Smooth muscle cell (in vitro differentiated cells): ENCODE results near the gene ARID3A. TPM values are rescaled to one million over a fixed set of nuclear protein-coding genes. Genes with fewer than 3 reads are reported as not detected.

Experiments
- DNase-seq: peaks from one replicate; lab custom pipeline; 2025; ENCODE audit not compliant: unreplicated experiment; lab: John Stamatoyannopoulos, UW
- H2AFZ ChIP-seq: fragments of 200-600 bp; sonication (generic); 2 replicates; pipeline ENCODE4 v1.6.0; 2016; ENCODE audit warnings: antibody characterized with exemption, low read depth, mild to moderate bottlenecking
- H3F3A ChIP-seq: fragments of 200-600 bp; sonication (generic); 2 replicates; pipeline ENCODE4 v1.6.0; 2017; ENCODE audit warnings: antibody characterized with exemption, low read depth
- H3K27ac ChIP-seq: fragments of 200-600 bp; sonication (generic); 2 replicates; pipeline ENCODE4 v1.5.1; 2016; ENCODE audit warnings: low read depth, mild to moderate bottlenecking
- H3K27me3 ChIP-seq: fragments of 200-600 bp; sonication (generic); 2 replicates; pipeline ENCODE4 v1.6.1; 2016; ENCODE audit warnings: low read depth, mild to moderate bottlenecking
- H3K36me3 ChIP-seq: fragments of 200-600 bp; sonication (generic); 2 replicates; pipeline ENCODE4 v1.5.1; 2016; ENCODE audit warnings: low read depth
- H3K4me1 ChIP-seq: fragments of 200-600 bp; sonication (generic); 2 replicates; pipeline ENCODE4 v1.5.1; 2016; ENCODE audit warnings: low read depth
- H3K4me2 ChIP-seq: fragments of 200-600 bp; sonication (generic); 2 replicates; pipeline ENCODE4 v1.6.0; 2016; ENCODE audit warnings: mild to moderate bottlenecking
- H3K4me3 ChIP-seq: fragments of 200-600 bp; sonication (generic); 2 replicates; pipeline ENCODE4 v1.5.1; 2016; ENCODE audit warnings: mild to moderate bottlenecking
- H3K79me2 ChIP-seq: fragments of 200-600 bp; sonication (generic); 2 replicates; pipeline ENCODE4 v1.6.0; 2016; ENCODE audit warnings: low read depth, mild to moderate bottlenecking
- H3K9ac ChIP-seq: fragments of 200-600 bp; sonication (generic); 2 replicates; pipeline ENCODE4 v1.6.0; 2016; ENCODE audit warnings: low read depth
- H3K9me3 ChIP-seq: fragments of 200-600 bp; sonication (generic); replicated peaks from 2 replicates; pipeline ENCODE4 v1.5.1; 2016; ENCODE audit warnings: low read depth
- H4K20me1 ChIP-seq: fragments of 200-600 bp; sonication (generic); 2 replicates; pipeline ENCODE4 v1.6.0; 2016; ENCODE audit warnings: low read depth
- CTCF ChIP-seq: fragments of 200-600 bp; sonication (generic); IDR thresholded peaks from 2 replicates; pipeline ENCODE4 v1.5.1; 2017; ENCODE audit warnings: borderline replicate concordance, mild to moderate bottlenecking, antibody characterized with exemption; ENCODE audit not compliant: insufficient read depth, poor library complexity, severe bottlenecking
- WGBS: methylation state at CpG from one replicate; pipeline ENCODE4 v1.1.7; 2016; ENCODE audit warnings: low lambda C conversion rate; 5-methylcytosine and 5-hydroxymethylcytosine counted together
- polyA plus RNA-seq: library from polyadenylated mRNA; unstranded; fragments of >200 nt; fragmentation: Nextera tagmentation; extraction: Ambion mirVana; gene quantifications from 2 replicates; pipeline ENCODE4 v1.2.1, GENCODE V29; 2016
- total RNA-seq: library from RNA; depleted of rRNA; stranded (reverse); fragments of >200 nt; gene quantifications from 2 replicates; pipeline ENCODE4 v1.2.3, GENCODE V29; 2014

Gene ARID3A
- total and polyA plus RNA-seq, 2 experiments from 2014 or later, result 45.7 to 50.3 TPM

DNA sequence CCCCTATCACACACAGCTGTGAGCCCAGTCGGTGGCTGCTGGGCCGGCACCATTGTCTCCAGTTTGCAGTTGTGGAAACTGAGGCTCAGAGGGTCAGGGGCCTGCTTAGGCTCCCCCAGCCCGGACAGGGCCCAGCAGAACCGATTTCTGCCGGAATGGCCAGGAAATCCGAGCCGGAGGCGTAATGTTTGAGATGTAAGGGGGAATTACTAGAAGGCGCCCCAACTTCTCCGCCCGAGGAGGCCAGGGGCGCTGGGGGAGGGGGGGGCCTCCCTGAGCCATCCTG, 7.7 kb upstream of the ARID3A start:
- Histone ChIP-seq H3K4me2 (peak overlapping the region; percentile 81), H3K27ac (no peak overlapping the region), H2AFZ (no peak overlapping the region), H3F3A (peaks cover 4% of the 10 kb centered on the region), H3K36me3 (no peaks in the 10 kb centered on the region), H3K27me3 (peaks cover 42% of the 10 kb centered on the region), H3K4me3 (peak overlapping the region; percentile 34), H3K79me2 (peaks cover 7% of the 10 kb centered on the region), H3K9me3 (no peaks in the 10 kb centered on the region), H4K20me1 (no peaks in the 10 kb centered on the region), H3K9ac (no peak overlapping the region), H3K4me1 (no peaks in the 10 kb centered on the region)
- 25% methylated on average over 10 of the region's 12 CpGs for WGBS
- no peak for DNase-seq
- TF ChIP-seq CTCF, result no peak

GRCh38 chr19:918481-919198, 7.2 kb upstream of the ARID3A start:
- WGBS, result 2% methylated on average over 19 of the region's 58 CpGs
- H2AFZ ChIP-seq, result no peak overlapping the region
- H3K36me3 ChIP-seq, result no peaks in the 10 kb centered on the region
- no peak overlapping the region for H3K4me2 ChIP-seq
- no peaks in the 10 kb centered on the region for H4K20me1 ChIP-seq
- peaks cover 42% of the 10 kb centered on the region for H3K27me3 ChIP-seq
- TF ChIP-seq CTCF, result no peak
- peaks cover 4% of the 10 kb centered on the region for H3F3A ChIP-seq
- H3K27ac ChIP-seq, result no peak overlapping the region
- no peak overlapping the region for H3K9ac ChIP-seq
- H3K79me2 ChIP-seq, result peaks cover 2% of the 10 kb centered on the region
- H3K4me1 ChIP-seq, result no peaks in the 10 kb centered on the region
- no peak overlapping the region for H3K4me3 ChIP-seq
- H3K9me3 ChIP-seq, result no peaks in the 10 kb centered on the region
- DNase-seq, result no peak

- no peaks in the 10 kb centered on the region for H3K36me3 ChIP-seq
Observed at GRCh38 chr19:919199-920050, 6.4 kb upstream of the ARID3A start.

More at GRCh38 chr19:919199-920050, 6.4 kb upstream of the ARID3A start:
- Histone ChIP-seq H3K4me2 (peak overlapping the region; percentile 72), H3K79me2 (no peaks in the 10 kb centered on the region), H3K4me1 (no peaks in the 10 kb centered on the region), H3F3A (peaks cover 4% of the 10 kb centered on the region), H3K9ac (no peak overlapping the region), H3K27me3 (peaks cover 42% of the 10 kb centered on the region), H3K4me3 (peak overlapping the region; percentile 34), H3K27ac (no peak overlapping the region), H3K9me3 (no peaks in the 10 kb centered on the region), H4K20me1 (no peaks in the 10 kb centered on the region), H2AFZ (no peak overlapping the region)
- DNase-seq, result no peak
- WGBS, result 7% methylated on average over 65 of the region's 68 CpGs
- TF ChIP-seq CTCF, result no peak
